ENCODE results near the gene TIMM50. TPM values are rescaled to one million over a fixed set of nuclear protein-coding genes. Genes with fewer than 3 reads are reported as not detected.

The TIMM50 gene
- total RNA-seq, 1 donor, result 48.8 TPM

GRCh38 chr19:39507715-39508364, 27.2 kb downstream of the TIMM50 start:
- TF ChIP-seq, protein P1, sequence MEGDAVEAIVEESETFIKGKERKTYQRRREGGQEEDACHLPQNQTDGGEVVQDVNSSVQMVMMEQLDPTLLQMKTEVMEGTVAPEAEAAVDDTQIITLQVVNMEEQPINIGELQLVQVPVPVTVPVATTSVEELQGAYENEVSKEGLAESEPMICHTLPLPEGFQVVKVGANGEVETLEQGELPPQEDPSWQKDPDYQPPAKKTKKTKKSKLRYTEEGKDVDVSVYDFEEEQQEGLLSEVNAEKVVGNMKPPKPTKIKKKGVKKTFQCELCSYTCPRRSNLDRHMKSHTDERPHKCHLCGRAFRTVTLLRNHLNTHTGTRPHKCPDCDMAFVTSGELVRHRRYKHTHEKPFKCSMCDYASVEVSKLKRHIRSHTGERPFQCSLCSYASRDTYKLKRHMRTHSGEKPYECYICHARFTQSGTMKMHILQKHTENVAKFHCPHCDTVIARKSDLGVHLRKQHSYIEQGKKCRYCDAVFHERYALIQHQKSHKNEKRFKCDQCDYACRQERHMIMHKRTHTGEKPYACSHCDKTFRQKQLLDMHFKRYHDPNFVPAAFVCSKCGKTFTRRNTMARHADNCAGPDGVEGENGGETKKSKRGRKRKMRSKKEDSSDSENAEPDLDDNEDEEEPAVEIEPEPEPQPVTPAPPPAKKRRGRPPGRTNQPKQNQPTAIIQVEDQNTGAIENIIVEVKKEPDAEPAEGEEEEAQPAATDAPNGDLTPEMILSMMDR (IDR thresholded peaks at IDR 0.05; ENCODE audit: insufficient read depth, low read depth, low read length), result no peak
- H3K4me3 ChIP-seq (ENCODE audit: low read depth, low read length), result peak overlapping the region; percentile 58
- DNase-seq (ENCODE audit: low read depth), result no peak

GRCh38 chr19:39508629-39509028, 28.0 kb downstream of the TIMM50 start:
- TF ChIP-seq, protein P1 (IDR thresholded peaks at IDR 0.05; ENCODE audit: insufficient read depth, low read depth, low read length), result no peak
- no peak overlapping the region for H3K4me3 ChIP-seq (ENCODE audit: low read depth, low read length)
- no peak for DNase-seq (ENCODE audit: low read depth)

- TF ChIP-seq, protein P1 (IDR thresholded peaks at IDR 0.05; ENCODE audit: insufficient read depth, low read depth, low read length), result no peak
- no peak for DNase-seq (ENCODE audit: low read depth)
- H3K4me3 ChIP-seq (ENCODE audit: low read depth, low read length), result no peak overlapping the region
These were observed 28.6 kb downstream of the TIMM50 start for GRCh38 chr19:39509233-39509632.

DNA sequence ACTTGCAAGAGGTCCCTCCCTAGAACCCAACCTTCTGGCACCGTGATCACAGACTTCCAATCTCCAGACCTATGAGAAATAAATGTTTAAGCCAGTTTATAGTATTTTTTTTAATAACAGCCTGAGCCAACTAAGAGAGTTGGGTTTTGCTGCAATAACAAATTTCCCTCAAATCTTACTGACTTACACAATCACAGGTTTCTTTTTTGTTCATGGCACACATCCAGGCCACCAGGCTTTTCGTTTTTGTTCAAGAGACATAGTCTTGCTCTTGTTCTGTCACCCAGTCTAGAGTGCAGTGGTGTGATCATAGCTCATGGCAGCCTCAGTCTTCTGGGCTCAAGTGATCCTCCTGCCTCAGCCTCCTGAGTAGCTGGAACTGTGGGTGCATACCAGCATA, 32.4 kb downstream of the TIMM50 start:
- TF ChIP-seq, protein P1 (IDR thresholded peaks at IDR 0.05; ENCODE audit: insufficient read depth, low read depth, low read length), result no peak
- no peak for DNase-seq (ENCODE audit: low read depth)
- H3K4me3 ChIP-seq (ENCODE audit: low read depth, low read length), result no peak overlapping the region

GRCh38 chr19:39514840-39515550, 34.4 kb downstream of the TIMM50 start, which contains the start of gene SELENOV:
SELENOV (plus strand) TSS chr19:39515139; CDS start chr19:39515213, 74 bp downstream.
- DNase-seq (ENCODE audit: low read depth), result no peak
- H3K4me3 ChIP-seq (ENCODE audit: low read depth, low read length), result peak within 1 kb of the TSS; percentile 6
- TF ChIP-seq, protein P1 (IDR thresholded peaks at IDR 0.05; ENCODE audit: insufficient read depth, low read depth, low read length), result no peak

DNA sequence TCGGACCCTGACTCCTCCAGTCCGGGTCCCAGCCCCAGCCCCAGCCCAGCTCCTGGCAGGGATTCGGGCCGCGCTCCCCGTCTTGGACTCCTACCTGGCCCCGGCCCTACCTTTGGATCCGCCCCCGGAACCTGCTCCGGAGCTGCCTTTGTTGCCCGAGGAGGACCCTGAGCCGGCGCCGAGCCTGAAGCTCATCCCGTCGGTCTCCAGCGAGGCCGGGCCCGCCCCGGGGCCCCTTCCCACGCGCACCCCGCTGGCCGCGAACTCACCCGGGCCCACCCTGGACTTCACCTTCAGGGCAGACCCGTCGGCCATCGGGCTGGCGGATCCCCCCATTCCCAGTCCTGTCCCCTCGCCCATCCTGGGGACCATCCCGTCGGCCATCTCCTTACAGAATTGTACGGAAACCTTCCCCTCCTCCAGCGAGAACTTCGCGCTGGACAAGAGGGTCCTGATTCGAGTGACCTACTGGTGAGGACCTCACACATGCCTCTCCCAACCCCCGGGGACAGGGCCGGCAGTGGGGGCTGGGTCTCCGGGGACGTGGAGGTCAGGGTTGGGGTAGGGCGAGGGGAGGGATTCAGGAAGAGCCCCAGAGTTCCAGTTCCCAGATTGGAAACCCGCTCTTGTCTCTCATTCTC, 35.0 kb downstream of the TIMM50 start:
- TF ChIP-seq, protein P1 (IDR thresholded peaks at IDR 0.05; ENCODE audit: insufficient read depth, low read depth, low read length), result no peak
- H3K4me3 ChIP-seq (ENCODE audit: low read depth, low read length), result peak overlapping the region; percentile 6
- DNase-seq (ENCODE audit: low read depth), result no peak

Measured in fibroblast of villous mesenchyme (primary cell).